ENCODE data around the gene SLC25A29.

The SLC25A29 gene

DNA sequence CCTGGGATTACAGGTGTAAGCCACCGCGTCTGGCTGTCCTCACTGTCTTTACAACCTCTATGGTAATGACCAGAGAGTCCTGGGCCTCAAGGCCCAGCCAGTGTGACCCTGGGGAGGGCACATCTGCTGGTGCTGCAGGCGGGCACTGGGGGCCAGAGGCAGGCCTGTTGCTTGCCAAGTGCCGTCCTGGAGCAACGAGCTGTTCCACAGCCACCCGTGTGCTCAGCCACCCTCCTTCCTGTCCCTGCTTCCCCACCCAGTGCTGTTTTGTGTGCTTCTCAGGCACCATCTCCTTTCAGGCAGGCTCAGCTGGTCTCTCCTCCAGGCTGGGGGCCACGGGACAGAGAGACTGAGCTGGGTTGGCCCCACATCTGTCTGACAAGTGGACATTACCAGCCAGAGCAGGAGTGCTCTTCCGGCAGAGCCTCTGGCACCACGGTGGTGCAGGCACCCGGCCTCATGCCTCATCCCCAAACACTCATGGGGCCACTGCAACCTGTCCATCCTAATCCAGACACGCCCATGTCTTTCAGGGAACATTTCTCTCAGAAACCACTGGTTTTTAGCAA, 25.9 kb upstream of the SLC25A29 start:
- no peak for ATAC-seq
- DNase-seq: no peak

DNA sequence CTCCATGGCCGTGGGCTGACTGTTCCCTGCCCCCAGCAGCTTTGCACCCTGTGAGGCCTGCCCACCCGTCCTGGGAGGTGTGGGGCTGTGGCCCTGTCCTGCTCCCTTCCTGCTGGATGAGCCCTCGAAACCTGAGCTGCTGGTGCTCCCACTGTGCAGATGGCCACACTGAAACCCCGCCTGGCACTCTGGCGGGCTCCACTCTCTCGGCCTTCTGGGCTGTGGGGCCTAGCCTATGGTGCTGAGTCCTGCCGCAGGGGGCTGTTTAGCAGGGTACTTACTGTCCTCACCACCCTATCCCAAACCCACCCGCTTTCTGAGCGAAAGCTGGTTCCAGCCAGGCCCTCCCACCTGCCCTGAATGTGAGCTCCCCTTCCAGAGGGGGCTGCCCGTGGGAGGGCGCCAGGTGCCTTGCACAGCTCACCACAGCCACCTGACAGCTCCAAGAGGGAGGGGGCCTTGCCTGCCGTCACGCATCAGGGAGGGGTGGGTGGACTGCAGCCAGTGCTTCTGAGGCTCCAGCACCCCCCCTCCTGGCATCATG, 24.2 kb upstream of the SLC25A29 start:
- DNase-seq (no peak), ATAC-seq (no peak)

DNA sequence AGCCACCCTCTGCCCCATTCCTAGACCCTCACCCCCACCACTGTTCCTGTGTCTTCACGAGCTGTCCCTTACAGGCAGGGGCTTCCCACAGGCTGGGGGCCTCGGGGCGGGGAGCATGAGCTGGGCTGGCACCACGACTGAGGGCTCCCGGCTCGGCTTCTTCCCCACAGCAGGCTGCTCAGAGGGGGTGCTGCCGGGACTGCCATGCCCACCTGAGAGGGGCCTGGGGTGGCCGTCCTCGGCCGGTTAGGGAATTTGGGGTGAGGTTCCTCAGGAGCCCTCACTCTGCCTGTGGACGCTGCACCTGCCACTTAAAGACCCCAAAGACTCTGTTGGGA, 23.7 kb upstream of the SLC25A29 start:
- no peak for ATAC-seq
- no peak for DNase-seq

DNA sequence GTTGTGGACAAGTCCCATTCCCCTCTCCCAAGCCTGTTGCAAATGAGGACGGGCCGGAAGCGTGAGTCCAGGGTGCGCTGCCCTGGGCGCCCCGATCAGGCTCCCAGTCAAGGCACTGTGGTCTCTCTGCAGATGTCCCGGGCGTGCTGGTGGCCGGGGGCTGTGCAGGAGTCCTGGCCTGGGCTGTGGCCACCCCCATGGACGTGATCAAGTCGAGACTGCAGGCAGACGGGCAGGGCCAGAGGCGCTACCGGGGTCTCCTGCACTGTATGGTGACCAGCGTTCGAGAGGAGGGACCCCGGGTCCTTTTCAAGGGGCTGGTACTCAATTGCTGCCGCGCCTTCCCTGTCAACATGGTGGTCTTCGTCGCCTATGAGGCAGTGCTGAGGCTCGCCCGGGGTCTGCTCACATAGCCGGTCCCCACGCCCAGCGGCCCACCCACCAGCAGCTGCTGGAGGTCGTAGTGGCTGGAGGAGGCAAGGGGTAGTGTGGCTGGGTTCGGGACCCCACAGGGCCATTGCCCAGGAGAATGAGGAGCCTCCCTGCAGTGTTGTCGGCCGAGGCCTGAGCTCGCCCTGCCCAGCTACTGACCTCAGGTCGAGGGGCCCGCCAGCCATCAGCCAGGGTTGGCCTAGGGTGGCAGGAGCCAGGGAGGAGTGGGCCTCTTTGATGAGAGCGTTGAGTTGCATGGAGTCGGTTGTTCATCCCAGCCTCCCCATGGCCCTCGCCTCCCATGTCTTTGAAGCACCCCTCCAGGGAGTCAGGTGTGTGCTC, 23.2 kb upstream of the SLC25A29 start:
- no peak for DNase-seq
- no peak for ATAC-seq

DNA sequence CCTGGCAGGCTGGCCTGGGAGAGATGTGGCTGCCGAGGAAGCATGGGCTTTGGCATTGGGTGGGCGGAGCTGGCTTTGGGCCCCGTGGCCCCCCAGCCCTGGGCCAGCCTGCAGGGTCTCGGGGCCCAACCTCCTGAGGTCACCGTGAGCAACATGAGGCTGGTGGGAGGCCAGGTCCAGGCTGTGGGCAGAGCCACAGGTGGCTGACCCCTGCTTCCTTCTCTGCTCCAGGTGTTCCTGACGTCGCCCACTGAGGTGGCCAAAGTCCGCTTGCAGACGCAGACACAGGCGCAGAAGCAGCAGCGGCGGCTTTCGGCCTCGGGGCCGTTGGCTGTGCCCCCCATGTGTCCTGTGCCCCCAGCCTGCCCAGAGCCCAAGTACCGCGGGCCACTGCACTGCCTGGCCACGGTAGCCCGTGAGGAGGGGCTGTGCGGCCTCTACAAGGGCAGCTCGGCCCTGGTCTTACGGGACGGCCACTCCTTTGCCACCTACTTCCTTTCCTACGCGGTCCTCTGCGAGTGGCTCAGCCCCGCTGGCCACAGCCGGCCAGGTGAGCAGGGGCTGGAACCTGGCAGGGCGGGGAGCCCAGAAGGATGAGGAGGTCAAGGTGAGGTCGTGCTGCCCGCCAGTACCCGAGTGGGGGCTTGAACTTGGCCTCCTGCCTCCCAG, 22.4 kb upstream of the SLC25A29 start:
- ATAC-seq (no peak), DNase-seq (no peak)

DNA sequence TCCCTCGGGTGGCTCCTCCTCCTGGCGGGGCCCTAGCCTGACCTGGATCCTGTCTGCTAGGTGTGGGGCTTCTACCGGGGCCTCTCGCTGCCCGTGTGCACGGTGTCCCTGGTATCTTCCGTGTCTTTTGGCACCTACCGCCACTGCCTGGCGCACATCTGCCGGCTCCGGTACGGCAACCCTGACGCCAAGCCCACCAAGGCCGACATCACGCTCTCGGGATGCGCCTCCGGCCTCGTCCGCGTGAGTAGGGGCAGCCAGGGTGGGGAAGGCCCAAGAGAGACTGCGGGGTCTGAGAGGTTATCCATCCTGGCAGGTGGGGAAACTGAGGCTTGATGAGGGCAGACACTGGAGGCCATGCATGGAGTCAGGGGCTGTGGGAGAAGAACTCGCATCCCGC, 20.9 kb upstream of the SLC25A29 start:
- ATAC-seq (no peak), DNase-seq (no peak)

DNA sequence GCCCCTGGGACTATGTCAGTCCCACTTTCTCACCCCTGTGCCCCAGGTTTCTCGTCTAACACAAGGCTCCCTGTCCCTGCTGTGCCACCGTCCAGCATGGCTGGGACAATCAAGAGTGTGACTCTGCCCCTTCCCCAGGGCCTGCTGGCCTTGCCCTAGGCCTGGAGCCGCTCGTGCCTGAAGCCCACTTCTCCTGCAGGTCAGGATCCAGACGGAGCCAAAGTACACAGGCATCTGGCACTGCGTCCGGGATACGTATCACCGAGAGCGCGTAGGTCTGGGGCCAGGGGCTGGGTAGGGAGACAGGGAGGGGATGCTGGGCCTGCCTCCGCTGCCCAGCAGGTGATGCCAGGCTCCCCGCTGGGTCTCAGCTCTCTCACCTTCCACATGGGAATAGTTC, 19.7 kb upstream of the SLC25A29 start:
- no peak for DNase-seq
- ATAC-seq: no peak

DNA sequence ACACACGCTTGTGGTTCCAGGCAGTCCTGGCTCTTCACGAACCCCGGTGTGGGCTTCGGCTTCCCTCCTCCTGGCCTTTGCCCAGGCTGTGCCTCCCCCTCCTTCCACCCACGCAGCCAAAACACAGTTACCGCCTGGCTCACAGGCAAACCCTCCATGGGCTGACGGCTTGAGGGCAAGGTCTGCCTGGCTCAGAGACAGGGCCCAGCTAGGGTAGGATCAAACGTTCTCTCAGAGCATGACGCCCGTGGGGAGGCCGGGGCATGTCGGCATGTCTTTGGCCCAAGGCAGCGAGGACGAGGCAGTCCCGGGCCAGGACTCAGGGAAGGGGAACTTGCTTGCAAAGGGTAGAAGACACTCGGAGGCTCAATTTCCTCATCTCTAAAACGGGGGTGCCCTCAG, 19.0 kb upstream of the SLC25A29 start:
- ATAC-seq (no peak), DNase-seq (no peak)

DNA sequence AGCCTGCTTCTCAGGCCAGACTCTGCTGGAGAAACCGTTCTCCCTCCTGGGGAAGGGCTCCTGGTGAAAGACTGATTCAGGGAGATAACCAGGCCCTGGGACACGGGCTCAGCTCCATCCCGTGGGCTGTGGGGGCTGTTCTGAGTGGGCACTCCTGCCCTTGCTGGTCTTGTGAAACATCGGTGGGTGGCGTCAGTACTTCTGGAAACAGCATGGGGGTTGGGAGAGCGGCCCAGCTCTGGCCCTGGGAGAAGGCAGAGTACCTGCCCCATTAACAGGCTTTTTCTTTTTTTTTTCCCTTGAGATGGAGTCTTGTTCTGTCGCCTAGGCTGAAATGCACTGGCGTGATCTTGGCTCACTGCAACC, 17.7 kb upstream of the SLC25A29 start:
- DNase-seq: no peak
- ATAC-seq: no peak

DNA sequence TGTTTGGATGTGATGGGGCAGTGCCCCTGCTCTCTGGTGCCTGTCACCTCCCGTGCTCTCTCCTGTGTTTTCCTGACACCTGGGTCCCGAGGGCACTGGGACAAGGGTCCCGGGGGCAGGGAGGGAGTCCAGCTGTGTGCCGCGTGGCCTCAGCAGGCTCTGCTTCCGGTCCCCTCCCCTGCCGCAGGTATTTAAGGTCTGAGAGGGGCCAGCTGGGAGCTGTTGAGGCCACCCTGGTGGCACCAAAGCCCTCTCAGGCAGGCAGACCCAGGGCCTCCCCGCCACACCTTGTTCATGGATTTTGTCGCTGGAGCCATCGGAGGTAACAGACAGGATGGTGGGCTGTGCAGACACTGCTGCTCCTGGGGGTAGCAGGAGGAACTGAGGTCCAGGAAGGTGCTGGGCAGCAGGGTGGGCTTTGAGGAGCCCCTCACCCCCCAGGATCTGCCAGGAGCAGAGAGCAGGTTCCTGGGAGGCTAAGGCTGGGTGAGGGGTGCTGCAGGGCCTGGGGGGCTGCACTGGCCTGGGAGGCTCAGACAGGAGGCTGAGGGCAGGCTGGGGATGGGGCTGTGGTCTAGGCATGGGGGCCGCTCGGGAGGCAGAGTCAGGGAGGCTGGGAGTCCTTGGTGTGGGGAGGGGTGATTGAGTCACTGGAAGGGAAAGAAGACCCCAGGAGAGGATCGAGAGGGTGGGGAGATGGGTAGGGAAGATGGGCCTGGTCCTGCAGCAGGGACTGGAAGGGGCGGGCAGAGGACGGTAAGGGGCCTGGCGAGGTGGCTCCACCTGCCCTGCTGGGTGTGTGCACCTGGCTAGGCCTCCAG, 17.1 kb upstream of the SLC25A29 start, which contains the start of gene SLC25A47:
TSS of gene SLC25A47 (plus strand) at position 219 of the 821 bp plus-strand sequence. CDS start at position 295, 76 bp downstream.
- no peak for DNase-seq
- no peak for ATAC-seq

DNA sequence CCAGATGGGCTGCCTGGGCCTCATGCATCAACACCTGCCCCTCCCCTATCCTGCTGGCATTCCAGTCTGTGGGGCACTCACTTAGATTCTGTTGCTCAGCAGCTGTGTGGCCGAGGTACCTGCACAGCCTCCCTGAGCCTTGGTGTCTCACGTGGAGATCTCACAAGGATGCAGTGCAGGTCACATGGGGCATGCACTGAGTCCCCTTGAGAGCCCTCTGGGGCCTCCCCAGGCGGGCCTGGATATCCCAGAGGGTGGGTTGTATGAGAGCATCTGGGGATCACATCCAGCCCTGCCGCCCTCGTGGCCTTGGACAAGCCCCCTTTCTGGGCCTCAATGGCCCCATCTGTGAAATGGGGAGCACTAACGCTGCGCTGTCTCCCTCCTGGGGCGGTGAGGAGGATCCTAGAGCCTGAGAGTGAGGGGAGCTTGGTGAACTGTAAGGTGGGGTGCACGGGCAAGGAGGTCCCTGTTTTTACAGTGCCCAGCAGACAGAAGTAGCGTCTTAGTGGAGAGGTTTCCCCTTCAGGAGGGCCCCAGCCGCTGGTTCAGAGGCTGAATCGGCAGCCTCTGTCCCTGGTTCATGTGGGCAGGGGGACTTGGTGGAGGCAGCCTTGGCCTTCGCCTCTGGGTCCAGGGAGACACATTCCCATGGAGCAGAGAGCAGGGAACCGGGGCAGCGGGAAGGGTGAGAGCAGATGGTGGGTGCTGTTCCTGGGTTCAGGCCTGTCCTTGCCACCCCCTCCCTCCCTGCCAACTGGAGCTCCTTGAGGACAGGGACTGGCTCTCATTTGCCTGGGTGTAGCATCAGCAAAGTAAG, 16.1 kb upstream of the SLC25A29 start:
- no peak for ATAC-seq
- no peak for DNase-seq

DNA sequence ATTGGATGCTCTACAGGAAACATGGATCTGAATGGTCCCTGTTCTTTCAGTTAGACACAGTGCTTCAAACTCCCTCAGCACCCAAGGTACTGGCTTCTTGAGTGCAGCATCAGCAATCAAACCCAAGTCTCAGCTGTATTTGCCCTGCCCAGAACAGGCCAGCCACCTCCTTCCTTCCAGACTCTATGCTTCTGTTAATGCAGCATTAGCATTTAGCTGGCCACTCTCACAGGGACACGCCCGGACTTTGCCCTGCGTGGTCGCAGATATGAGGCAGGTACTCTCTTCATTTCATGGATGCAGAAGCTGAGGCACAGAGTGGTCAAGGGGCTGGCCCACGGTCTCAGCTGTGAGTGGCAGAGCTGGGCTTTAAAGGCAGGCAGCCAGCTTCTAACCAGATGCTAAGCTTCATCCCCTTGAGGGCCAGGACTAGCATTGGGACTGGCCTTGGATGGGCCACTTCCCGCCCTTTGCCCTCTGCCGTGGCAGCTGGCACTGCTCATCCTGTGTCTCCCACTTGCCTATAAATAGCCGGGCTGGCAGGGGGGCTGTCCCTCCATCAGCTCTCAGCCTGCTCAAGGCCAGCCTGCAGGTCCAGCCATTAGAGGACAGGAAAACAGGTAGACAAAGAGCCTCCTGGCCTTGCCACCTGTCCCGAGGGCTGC, 15.4 kb upstream of the SLC25A29 start:
- ATAC-seq: no peak

DNA sequence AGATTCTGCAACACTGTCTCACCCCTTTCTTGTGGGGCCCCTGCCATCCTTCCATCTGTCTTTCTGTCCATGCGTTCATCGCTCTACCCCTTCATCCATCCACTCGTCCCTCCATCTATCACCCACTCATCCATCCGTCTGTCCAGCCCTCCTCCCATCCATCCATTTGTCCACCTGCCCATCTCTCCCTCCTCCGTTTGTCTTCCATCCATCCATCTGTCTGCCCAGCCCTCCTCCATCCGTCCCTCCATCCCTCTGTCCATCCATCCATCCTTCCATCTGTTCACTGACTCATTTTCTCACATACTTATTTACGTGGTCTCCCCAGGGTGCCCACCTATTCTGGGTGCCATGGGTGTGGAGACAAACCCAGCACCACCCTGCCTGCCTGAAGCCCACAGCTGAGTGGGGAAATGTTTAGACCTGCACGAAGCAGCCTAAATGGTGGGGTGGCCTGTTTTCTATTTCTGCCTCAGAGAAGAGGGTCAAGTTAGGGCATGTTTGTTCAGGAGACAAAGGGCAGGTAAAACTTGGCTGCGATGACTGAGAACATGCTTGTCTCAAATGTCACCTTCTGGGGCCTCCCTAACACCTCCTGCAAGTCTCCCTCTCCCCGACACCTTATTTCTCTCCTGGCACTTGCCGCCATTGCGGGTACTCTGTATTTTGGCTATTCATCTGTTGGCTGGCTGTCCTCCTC, 14.1 kb upstream of the SLC25A29 start:
- ATAC-seq: no peak

More for the DNA sequence above, 15.4 kb upstream of the SLC25A29 start:
- DNase-seq: no peak

DNA sequence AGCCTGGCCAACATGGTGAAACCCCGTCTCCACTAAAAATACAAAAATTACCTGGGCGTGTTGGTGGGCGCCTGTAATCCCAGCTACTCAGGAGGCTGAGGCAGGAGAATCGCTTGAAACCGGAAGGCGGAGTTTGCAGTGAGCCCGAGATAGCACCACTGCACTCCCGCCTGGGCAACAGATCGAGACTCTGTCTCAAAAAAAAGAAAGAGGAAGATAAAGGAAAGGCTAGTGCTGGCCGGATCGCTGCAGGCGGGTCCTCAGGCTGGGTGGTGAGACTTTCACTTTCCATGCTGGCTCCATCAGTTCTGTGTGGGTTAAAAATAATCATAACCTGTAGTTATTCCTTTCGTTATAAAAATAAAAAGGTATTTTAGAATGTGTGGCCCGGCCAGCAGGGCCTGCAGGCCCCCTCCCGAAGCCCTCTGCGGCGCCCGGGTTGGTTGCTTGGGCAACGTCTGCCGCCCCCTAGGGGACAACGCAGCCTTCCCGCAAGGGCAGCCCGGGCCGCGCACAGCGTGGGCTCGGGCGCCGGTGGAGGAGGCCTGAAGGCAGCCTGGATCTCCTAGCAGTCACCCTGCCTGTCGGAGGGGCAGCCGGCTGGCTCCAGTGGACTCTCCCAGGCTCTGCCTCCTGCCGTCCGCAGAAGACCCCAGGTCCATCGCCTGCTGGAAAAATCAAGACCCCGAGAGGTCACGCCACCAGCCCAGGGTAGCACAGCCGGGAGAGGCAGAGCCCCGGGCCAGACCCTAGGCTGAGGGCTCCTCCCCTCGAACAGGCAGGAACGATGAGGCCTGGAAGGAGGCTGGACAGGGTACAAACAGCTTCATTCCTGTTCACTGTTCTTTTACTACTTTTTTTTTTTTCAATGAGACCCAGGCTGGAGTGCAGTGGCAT, 11.9 kb upstream of the SLC25A29 start:
- DNase-seq (peak; percentile 84), ATAC-seq (peak; percentile 94)

More for the DNA sequence above, 14.1 kb upstream of the SLC25A29 start:
- DNase-seq: no peak

DNA sequence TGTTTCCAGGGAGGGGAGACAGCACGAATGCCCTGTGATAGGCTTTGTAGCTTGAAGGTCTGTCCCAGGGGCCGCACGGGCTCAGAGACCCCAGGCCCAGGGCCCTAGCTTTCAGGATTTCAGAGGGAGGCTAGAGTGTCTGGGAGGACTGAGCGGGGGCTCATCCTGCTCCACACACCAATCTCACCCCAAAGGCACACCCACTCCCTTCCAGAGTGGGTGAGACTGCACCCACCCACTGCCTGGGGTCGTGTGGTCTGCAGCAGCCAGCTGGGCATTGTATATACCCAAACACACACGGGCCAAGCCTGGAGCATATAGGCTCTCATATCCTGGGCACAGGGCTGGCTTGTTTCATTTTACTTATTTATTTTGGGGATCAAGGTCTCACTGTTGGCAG, 11.1 kb upstream of the SLC25A29 start:
- no peak for ATAC-seq
- no peak for DNase-seq

DNA sequence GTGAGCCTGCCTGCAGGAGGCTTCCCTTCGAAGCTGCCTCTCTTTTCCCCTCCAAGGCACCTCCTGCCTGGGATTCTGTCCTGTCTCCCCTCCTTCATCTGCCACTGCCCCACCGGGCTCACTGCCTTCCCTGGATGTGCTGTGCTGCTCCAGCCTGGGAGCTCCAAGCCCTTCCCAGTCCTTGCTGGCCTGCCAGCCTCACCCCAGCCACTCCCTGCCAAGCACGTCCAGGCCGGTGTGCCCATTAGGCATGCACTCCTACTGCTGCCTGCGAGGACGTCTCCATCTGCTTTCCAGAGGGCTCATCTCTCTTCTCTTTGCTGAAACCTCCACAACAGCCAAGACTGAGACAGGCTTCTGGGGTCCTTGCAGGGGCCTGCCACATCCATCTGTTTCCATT, 8.5 kb upstream of the SLC25A29 start:
- no peak for DNase-seq
- ATAC-seq: no peak

DNA sequence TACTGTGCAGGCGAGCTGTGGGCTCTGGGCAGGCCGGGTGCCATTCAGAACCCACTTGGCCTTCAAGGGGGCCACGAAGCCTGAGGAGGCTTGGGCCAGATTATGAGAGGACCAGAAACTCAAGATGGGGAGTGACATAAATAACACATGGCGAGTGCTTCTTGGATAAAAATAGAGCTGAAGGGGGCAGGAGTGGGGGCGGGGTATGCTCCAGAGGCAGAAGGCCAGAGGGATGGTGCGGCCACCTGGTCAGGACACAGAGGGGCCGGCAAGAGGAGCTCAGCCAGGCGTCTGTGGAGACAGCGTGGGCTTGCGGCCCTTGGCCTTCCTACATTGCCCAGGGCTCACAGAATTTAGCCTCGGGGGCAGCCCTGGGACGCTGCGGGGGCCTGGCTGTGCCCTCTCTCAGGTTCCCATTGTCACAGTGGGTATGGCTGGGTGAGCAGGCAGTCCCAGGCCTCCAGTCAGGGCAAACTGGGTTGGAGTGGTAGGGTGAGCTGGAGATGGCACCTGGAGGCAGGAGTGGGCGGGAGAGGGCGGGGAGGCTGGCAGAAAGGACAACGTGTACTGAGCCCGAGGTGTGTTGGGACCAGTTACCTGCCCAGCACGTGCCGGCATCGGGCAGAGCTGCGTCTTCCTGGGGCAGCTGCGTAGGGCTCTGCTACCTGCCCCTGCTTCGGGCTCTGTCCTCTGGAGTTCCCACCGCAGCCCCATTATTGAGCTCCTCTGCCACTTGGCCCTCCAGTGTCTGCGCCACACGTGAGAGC, 7.4 kb upstream of the SLC25A29 start:
- ATAC-seq (no peak), DNase-seq (no peak)

DNA sequence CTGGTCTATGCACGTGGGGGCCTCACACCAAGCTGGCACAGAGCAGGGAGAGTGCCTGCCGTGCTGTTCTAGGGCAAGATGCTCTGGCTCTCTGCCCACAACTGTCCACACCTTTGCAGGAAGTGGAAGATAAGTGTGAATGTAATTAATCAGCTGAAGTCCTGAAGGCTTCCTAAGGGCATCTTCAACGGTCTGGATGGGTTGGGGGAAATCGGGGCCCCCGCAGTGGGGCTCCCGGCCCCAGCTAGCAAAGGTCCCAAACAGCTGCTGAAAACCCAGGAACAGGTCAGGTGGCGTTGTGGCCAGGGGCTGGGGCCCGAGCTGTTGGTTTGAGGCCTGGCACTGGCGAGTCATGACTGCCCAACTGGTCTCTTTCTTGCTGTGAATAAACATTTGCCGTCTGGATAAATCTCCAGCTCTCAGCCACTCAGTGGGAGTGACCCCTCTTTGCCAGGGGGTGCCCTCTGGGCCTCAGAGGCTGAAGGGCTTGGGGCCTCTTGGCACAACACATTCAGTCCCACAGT, 6.7 kb upstream of the SLC25A29 start:
- no peak for ATAC-seq

More for the DNA sequence above, 6.7 kb upstream of the SLC25A29 start:
- no peak for DNase-seq

Data from stimulated activated naive CD8-positive, alpha-beta T cell treated with anti-CD3 and anti-CD28 coated beads, Interleukin-15, Interleukin-2, amounts not matched to agents 100 U/mL and 50 U/mL, for 24 hours (primary cell).